Measurements from ENCODE around the gene CDK17.

DNA sequence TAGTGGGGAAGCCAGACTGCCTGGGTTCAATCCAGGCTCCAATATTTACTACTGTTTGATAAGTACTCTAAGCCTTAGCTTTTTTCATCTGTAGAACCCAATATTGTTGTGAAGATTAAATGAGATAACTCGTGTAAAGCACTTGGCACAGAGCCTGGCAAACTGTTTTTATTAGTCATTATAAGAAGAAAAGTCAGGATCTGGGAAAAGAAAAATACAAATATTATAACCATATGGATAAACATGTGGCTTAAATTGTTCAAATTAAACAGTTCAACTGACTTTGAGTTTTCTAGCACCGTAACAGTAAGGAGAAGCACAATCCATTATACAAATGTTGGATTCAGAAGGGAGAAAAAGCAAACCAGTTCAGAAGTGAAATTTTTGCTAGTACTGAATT is 22.0 kb upstream of the CDK17 start:
- TF ChIP-seq, protein P1, sequence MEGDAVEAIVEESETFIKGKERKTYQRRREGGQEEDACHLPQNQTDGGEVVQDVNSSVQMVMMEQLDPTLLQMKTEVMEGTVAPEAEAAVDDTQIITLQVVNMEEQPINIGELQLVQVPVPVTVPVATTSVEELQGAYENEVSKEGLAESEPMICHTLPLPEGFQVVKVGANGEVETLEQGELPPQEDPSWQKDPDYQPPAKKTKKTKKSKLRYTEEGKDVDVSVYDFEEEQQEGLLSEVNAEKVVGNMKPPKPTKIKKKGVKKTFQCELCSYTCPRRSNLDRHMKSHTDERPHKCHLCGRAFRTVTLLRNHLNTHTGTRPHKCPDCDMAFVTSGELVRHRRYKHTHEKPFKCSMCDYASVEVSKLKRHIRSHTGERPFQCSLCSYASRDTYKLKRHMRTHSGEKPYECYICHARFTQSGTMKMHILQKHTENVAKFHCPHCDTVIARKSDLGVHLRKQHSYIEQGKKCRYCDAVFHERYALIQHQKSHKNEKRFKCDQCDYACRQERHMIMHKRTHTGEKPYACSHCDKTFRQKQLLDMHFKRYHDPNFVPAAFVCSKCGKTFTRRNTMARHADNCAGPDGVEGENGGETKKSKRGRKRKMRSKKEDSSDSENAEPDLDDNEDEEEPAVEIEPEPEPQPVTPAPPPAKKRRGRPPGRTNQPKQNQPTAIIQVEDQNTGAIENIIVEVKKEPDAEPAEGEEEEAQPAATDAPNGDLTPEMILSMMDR (IDR thresholded peaks at IDR 0.05): no peak
- TF ChIP-seq POLR2A (IDR thresholded peaks at IDR 0.05): no peak
